GM18907 (cell line): ENCODE data around the gene AP1S1.
A peak's percentile ranks its signal among the peaks of the same experiment; 100 is the strongest.
"Not testable (repeated sequence)": the region's sequence is repeated elsewhere in the genome, so short reads cannot be mapped to it uniquely, and the experiment has no call there.

Experiments
- ATAC-seq: cut with Tn5 transposase; IDR thresholded peaks from one replicate; pipeline ENCODE4 v1.9.1; 2021; ENCODE audit warnings: mild to moderate bottlenecking, moderate library complexity; ENCODE audit not compliant: unreplicated experiment

AP1S1 gene

GRCh38 chr7:101124376-101125056, 29.8 kb upstream of the AP1S1 start:
- ATAC-seq: no peak

DNA sequence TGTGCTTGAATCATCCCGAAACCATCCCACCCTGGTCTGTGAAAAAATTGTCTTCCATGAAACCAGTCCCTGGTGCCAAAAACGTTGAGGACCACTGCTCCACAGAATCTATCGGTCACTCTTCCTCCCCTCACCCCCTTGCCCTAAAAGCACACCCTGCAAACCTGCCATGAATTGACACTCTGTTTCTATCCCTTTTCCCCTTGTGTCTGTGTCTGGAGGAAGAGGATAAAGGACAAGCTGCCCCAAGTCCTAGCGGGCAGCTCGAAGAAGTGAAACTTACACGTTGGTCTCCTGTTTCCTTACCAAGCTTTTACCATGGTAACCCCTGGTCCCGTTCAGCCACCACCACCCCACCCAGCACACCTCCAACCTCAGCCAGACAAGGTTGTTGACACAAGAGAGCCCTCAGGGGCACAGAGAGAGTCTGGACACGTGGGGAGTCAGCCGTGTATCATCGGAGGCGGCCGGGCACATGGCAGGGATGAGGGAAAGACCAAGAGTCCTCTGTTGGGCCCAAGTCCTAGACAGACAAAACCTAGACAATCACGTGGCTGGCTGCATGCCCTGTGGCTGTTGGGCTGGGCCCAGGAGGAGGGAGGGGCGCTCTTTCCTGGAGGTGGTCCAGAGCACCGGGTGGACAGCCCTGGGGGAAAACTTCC, 28.2 kb upstream of the AP1S1 start:
- ATAC-seq: peak; percentile 72

DNA sequence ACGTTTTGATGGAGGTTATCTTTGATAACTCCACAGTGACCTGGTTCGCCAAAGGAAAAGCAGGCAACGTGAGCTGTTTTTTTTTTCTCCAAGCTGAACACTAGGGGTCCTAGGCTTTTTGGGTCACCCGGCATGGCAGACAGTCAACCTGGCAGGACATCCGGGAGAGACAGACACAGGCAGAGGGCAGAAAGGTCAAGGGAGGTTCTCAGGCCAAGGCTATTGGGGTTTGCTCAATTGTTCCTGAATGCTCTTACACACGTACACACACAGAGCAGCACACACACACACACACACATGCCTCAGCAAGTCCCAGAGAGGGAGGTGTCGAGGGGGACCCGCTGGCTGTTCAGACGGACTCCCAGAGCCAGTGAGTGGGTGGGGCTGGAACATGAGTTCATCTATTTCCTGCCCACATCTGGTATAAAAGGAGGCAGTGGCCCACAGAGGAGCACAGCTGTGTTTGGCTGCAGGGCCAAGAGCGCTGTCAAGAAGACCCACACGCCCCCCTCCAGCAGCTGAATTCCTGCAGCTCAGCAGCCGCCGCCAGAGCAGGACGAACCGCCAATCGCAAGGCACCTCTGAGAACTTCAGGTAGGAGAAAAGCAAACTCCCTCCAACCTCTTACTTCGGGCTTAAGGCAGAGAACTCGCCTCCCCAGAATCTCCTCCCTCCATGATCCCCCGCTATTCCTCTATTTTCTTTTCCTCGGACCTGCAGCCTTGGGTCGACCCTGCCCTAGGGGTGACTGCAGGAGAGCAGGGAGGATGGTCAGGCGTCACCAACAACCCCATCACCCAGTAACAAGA, 27.4 kb upstream of the AP1S1 start, which contains the start of gene SERPINE1:
Gene SERPINE1, plus strand, starts transcription at position 454 of the 809 bp plus-strand sequence. CDS start 1,290 bp downstream, outside the sequence.
- ATAC-seq: peak; percentile 60

- ATAC-seq: no peak
Observed at GRCh38 chr7:101127460-101128039, 26.7 kb upstream of the AP1S1 start.

GRCh38 chr7:101128040-101128834, 26.0 kb upstream of the AP1S1 start:
- no peak for ATAC-seq

GRCh38 chr7:101129603-101130117, 24.6 kb upstream of the AP1S1 start:
- no peak for ATAC-seq

GRCh38 chr7:101132626-101133600, 21.4 kb upstream of the AP1S1 start:
- ATAC-seq: not testable (repeated sequence)

- ATAC-seq: no peak
Observed at GRCh38 chr7:101133621-101134398, 20.5 kb upstream of the AP1S1 start.

GRCh38 chr7:101134399-101134980, 19.8 kb upstream of the AP1S1 start:
- no peak for ATAC-seq

DNA sequence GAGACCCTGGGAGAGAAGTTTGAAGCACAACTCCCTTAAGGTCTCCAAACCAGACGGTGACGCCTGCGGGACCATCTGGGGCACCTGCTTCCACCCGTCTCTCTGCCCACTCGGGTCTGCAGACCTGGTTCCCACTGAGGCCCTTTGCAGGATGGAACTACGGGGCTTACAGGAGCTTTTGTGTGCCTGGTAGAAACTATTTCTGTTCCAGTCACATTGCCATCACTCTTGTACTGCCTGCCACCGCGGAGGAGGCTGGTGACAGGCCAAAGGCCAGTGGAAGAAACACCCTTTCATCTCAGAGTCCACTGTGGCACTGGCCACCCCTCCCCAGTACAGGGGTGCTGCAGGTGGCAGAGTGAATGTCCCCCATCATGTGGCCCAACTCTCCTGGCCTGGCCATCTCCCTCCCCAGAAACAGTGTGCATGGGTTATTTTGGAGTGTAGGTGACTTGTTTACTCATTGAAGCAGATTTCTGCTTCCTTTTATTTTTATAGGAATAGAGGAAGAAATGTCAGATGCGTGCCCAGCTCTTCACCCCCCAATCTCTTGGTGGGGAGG, 16.5 kb upstream of the AP1S1 start:
- no peak for ATAC-seq

- ATAC-seq: peak; percentile 71
Observed at GRCh38 chr7:101138213-101138870, 15.9 kb upstream of the AP1S1 start.

GRCh38 chr7:101140339-101140699, 14.0 kb upstream of the AP1S1 start:
- ATAC-seq: no peak

DNA sequence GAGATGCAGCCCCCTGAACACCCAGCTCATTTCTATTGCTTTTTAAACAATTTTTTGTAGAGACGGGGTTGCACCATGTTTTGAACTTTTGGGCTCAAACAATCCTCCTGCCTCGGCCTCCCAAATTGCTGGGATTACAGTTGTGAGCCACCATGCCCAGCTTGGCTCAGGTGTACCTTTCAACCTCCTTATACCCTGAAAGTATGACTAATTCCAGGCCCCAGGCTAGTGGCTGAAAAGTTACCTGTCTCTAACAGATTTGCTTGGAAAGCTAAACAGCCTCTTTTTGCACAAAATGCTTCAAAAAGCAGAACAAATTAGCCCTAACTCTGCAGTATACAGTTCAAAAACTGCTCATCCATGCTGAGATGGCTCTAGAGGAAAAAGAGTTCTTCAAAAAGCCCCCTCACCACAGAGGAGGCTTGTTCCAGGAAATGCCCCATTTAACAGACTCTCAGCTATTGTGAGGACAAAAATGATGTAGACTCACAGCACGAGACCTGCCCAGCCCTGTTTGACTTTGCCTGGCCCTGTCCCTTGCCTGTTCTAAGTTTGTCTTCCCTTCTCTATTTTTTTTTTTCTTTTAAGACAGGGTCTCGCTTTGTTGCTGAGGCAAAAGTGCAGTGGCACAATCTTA, 13.4 kb upstream of the AP1S1 start:
- no peak for ATAC-seq

GRCh38 chr7:101151908-101152651, 2.2 kb upstream of the AP1S1 start:
- ATAC-seq: no peak

DNA sequence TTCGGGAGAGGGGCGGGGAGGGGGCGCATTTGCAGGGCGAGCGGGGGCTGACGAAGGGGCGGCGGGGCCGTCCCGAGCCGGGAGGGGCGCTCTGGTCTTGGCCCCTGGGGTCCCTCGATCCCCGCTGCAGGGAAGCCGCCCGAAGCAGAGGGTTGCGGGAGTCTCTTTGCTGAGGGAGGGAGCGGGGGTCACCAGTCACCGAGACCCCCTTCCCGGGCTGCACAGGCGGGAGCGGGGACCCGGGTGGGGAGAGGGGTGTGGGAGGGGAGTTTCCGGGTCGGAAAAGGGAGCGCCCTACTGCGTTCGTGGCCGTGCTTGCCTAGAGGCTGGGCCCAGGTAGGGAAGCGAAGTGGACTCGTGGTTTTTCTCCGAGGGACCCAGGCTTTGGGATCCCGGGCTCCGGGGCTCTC, 422 bp downstream of the AP1S1 start:
- peak; percentile 22 for ATAC-seq

GRCh38 chr7:101155303-101155702, 1.0 kb downstream of the AP1S1 start:
- ATAC-seq: no peak
